HCT116 (cell line): ENCODE results near the gene RNF214. TPM values are rescaled to one million over a fixed set of nuclear protein-coding genes. Genes with fewer than 3 reads are reported as not detected.

Source experiments
- ATAC-seq: fragments of 200-7000 bp; cut with Tn5 transposase; 2 replicates; pipeline ENCODE4 v1.9.1; 2020; ENCODE audit warnings: mild to moderate bottlenecking, moderate library complexity
- BruUV-seq: library from RNA; stranded (reverse); fragments of 400-500 nt; replicated peaks from 2 replicates; lab custom pipeline; 2021; lab: Mats Ljungman, UMichigan
- CTCF ChIA-PET: fragments of 300-600 bp; sonication (Branson Sonifier 250); formaldehyde crosslinking; loops from one replicate; lab custom pipeline; 2021; ENCODE audit warnings: antibody characterized with exemption; lab: Charles Lee
- POLR2A ChIA-PET: fragments of 300-600, 350-600 bp; sonication (Branson Sonifier 250); formaldehyde crosslinking; loops from one replicate; lab custom pipeline; 2021; ENCODE audit warnings: antibody characterized with exemption; lab: Charles Lee
- RAD21 ChIA-PET, 2 experiments: fragments of 300-600 bp; sonication (Branson Sonifier 250); formaldehyde crosslinking; loops; one replicate each; lab custom pipeline; 2023; ENCODE audit warnings: low total read pairs in 2 of 2; ENCODE audit not compliant: uncharacterized antibody in 2 of 2, unreplicated experiment in 2 of 2, low non-redundant PET in 1 of 2; lab: Charles Lee
- DNase-seq: peaks from one replicate; pipeline ENCODE4 v3.0.0-alpha.2; 2010; ENCODE audit warnings: low read depth, low spot score
- H2AFZ ChIP-seq: fragments of 200-600 bp; shearing (Covaris generic), sonication (generic); 2 replicates; pipeline ENCODE4 v1.6.1; 2017; ENCODE audit warnings: low read depth, mixed run types, mixed read lengths, antibody characterized with exemption, low read length; ENCODE audit not compliant: poor library complexity, severe bottlenecking
- H3K27ac ChIP-seq: 2 replicates; pipeline ENCODE4 v1.5.1; 2012; ENCODE audit warnings: low read depth, low read length
- H3K27me3 ChIP-seq: fragments of 200-600 bp; sonication (generic); 2 replicates; pipeline ENCODE4 v1.6.1; 2016; ENCODE audit warnings: mixed run types, low read length, mixed read lengths; ENCODE audit not compliant: insufficient read depth
- H3K36me3 ChIP-seq, 2 experiments: fragments of 200-500 bp in 1 of 2; fragments of 200-600 bp in 1 of 2; sonication (Bioruptor generic) in 1 of 2; sonication (generic) in 1 of 2; 2 replicates each; pipeline versions ENCODE4 v1.5.1 to v1.6.1; 2014 to 2016; ENCODE audit warnings: low read length in 2 of 2, inconsistent platforms in 1 of 2, mixed read lengths in 1 of 2, mixed run types in 1 of 2; ENCODE audit not compliant: insufficient read depth in 2 of 2, control insufficient read depth in 1 of 2
- H3K4me1 ChIP-seq, 2 experiments: fragments of 200-600 bp in 1 of 2; sonication (generic) in 1 of 2; 2 replicates each; pipeline versions ENCODE4 v1.5.1 to v1.6.1; 2012 to 2017; ENCODE audit warnings: low read length in 2 of 2, inconsistent platforms in 1 of 2, mild to moderate bottlenecking in 1 of 2, mixed read lengths in 1 of 2, mixed run types in 1 of 2, moderate library complexity in 1 of 2; ENCODE audit not compliant: insufficient read depth in 2 of 2, control insufficient read depth in 1 of 2
- H3K4me2 ChIP-seq: fragments of 200-600 bp; sonication (generic); 2 replicates; pipeline ENCODE4 v1.6.1; 2017; ENCODE audit warnings: mixed run types, low read length, mixed read lengths
- H3K4me3 ChIP-seq, 2 experiments: fragments of 200-600 bp in 1 of 2; sonication (generic) in 1 of 2; replicated peaks in 1 of 2; 2 replicates each; pipeline ENCODE4 v1.5.1; 2011 to 2016; ENCODE audit warnings: low read length in 2 of 2, control low read depth in 1 of 2, low read depth in 1 of 2, mild to moderate bottlenecking in 1 of 2, mixed read lengths in 1 of 2, mixed run types in 1 of 2
- H3K79me2 ChIP-seq: fragments of 200-600 bp; sonication (generic); 2 replicates; pipeline ENCODE4 v1.6.1; 2017; ENCODE audit warnings: mild to moderate bottlenecking, mixed run types, low read length, moderate library complexity, mixed read lengths; ENCODE audit not compliant: insufficient read depth
- H3K9ac ChIP-seq: fragments of 200-600 bp; sonication (generic); 2 replicates; pipeline ENCODE4 v1.6.1; 2016; ENCODE audit warnings: low read length, mixed read lengths
- H3K9me2 ChIP-seq: fragments of 200-600 bp; sonication (generic), shearing (Covaris generic); 2 replicates; pipeline ENCODE4 v1.6.1; 2017; ENCODE audit warnings: mixed run types, mild to moderate bottlenecking, moderate library complexity; ENCODE audit not compliant: insufficient read depth
- H3K9me3 ChIP-seq, 2 experiments: fragments of 200-500 bp in 1 of 2; fragments of 200-600 bp in 1 of 2; sonication (Bioruptor generic) in 1 of 2; sonication (generic) in 1 of 2; 2 replicates each; pipeline ENCODE4 v1.6.1; 2014 to 2017; ENCODE audit warnings: low read length in 2 of 2, mixed read lengths in 2 of 2, inconsistent platforms in 1 of 2, low read depth in 1 of 2, mild to moderate bottlenecking in 1 of 2, mixed run types in 1 of 2, moderate library complexity in 1 of 2; ENCODE audit not compliant: control insufficient read depth in 1 of 2, insufficient read depth in 1 of 2
- H4K20me1 ChIP-seq: fragments of 200-600 bp; sonication (generic), shearing (Covaris generic); 2 replicates; pipeline ENCODE4 v1.6.1; 2017; ENCODE audit warnings: mixed run types, mild to moderate bottlenecking, moderate library complexity; ENCODE audit not compliant: insufficient read depth
- CBX3 ChIP-seq: IDR thresholded peaks from 2 replicates; pipeline ENCODE4 v1.6.1; 2012; ENCODE audit warnings: low read depth
- ELF1 ChIP-seq: IDR thresholded peaks from 2 replicates; pipeline ENCODE4 v1.6.1; 2012; ENCODE audit warnings: low read depth, borderline replicate concordance
- EZH2 ChIP-seq: fragments of 200-600 bp; sonication (generic); IDR thresholded peaks from 2 replicates; pipeline ENCODE4 v1.6.1; 2017; ENCODE audit warnings: antibody characterized with exemption, mixed run types
- EZH2phosphoT487 ChIP-seq: fragments of 200-600 bp; IDR thresholded peaks from 2 replicates; pipeline ENCODE4 v1.6.1; 2018; ENCODE audit warnings: antibody characterized with exemption, borderline replicate concordance
- FOSL1 ChIP-seq: IDR thresholded peaks from 2 replicates; pipeline ENCODE4 v1.6.1; 2012; ENCODE audit warnings: low read depth
- POLR2AphosphoS5 ChIP-seq: IDR thresholded peaks from 2 replicates; pipeline ENCODE4 v1.6.1; 2011; ENCODE audit warnings: mild to moderate bottlenecking, low read depth, low read length, moderate library complexity
- REST ChIP-seq: IDR thresholded peaks from 2 replicates; pipeline ENCODE4 v1.6.1; 2012; ENCODE audit warnings: low read depth
- SRF ChIP-seq: IDR thresholded peaks from 2 replicates; pipeline ENCODE4 v1.6.1; 2012; ENCODE audit warnings: low read depth
- TCF7L2 ChIP-seq: IDR thresholded peaks from 2 replicates; pipeline ENCODE4 v1.7.0; 2011; ENCODE audit warnings: borderline replicate concordance, inconsistent platforms; ENCODE audit not compliant: insufficient read depth, insufficient read length; ENCODE audit errors: extremely low read depth
- ZBTB33 ChIP-seq: IDR thresholded peaks from 2 replicates; pipeline ENCODE4 v1.6.1; 2011; ENCODE audit warnings: mild to moderate bottlenecking, low read length, moderate library complexity; ENCODE audit not compliant: insufficient replicate concordance; ENCODE audit errors: extremely low read depth
- intact Hi-C: fragments of 100-400 bp; cut with micrococcal nuclease; formaldehyde crosslinking; loops from 2 replicates; pipeline ENCODE4 v1.10.0; 2022
- total RNA-seq: library from RNA; stranded (reverse); gene quantifications from one replicate; pipeline ENCODE4 v1.2.1, GENCODE V29; 2021; ENCODE audit not compliant: unreplicated experiment
- TF ChIP-seq, protein P1 (sequence below): IDR thresholded peaks from 2 replicates; pipeline ENCODE4 v1.6.1; 2012
- TF ChIP-seq, protein P2 (sequence below), 3 experiments: fragments of 200-600 bp in 1 of 3; sonication (generic) in 1 of 3; IDR thresholded peaks in 2 of 3; conservative IDR thresholded peaks in 1 of 3; 2 replicates each; pipeline ENCODE4 v1.5.1; 2012 to 2017; ENCODE audit warnings: low read depth in 2 of 3, low read length in 2 of 3, antibody characterized with exemption in 1 of 3, borderline replicate concordance in 1 of 3, control low read depth in 1 of 3, mild to moderate bottlenecking in 1 of 3, mixed read lengths in 1 of 3, mixed run types in 1 of 3, moderate library complexity in 1 of 3; ENCODE audit not compliant: insufficient read depth in 1 of 3
- TF ChIP-seq, protein P3 (sequence below): IDR thresholded peaks from 2 replicates; pipeline ENCODE4 v1.6.1; 2012

The RNF214 gene
- total RNA-seq, 1 experiment from 2014 or later = 29.3 TPM

DNA sequence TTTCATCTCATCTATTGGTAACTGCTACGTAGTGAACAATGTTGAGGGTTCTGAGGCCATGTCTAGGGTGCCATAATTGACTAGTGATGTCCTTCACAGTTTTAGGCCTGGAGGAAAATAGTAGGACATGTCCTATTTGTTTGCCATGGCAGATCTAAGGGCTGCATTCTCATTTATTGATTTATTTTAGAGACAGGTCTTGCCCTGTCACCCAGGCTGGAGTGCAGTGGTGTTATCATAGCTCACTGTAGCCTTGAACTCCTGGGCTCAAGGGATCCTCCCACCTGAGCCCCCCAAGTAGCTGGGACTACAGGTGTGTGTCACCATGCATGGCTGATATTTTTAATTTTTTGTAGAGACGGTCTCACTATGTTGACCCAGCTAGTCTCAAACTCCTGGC, 100.4 kb downstream of the RNF214 start:
- Histone ChIP-seq H3K27ac (no peak overlapping the region), H2AFZ (no peak overlapping the region), H3K27me3 (no peaks in the 10 kb centered on the region), H3K9me3 (no peaks in the 10 kb centered on the region), H3K79me2 (no peaks in the 10 kb centered on the region; the same call in 1 of the 2 replicates), H3K4me3 (no peak overlapping the region), H4K20me1 (no peaks in the 10 kb centered on the region), H3K9me2 (no peaks in the 10 kb centered on the region), H3K9ac (no peak overlapping the region), H3K36me3 (no peaks in the 10 kb centered on the region; a peak in 1 of 4 replicates), H3K4me2 (no peak overlapping the region), H3K4me1 (peaks cover 0 to 23% of the 10 kb centered on the region in 2 experiments; a peak in 2 of 4 replicates)
- ATAC-seq (no peak), DNase-seq (no peak)
- ChIA-PET CTCF (no interaction called here), RAD21 (no interaction called here), POLR2A (no interaction called here)
- TF ChIP-seq TCF7L2 (no peak), SRF (no peak), REST (no peak), EZH2 (no peak), ZBTB33 (no peak), FOSL1 (no peak), CBX3 (no peak), POLR2AphosphoS5 (no peak), EZH2phosphoT487 (no peak), ELF1 (no peak)
- TF ChIP-seq, protein P1, sequence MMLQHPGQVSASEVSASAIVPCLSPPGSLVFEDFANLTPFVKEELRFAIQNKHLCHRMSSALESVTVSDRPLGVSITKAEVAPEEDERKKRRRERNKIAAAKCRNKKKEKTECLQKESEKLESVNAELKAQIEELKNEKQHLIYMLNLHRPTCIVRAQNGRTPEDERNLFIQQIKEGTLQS = no peak
- TF ChIP-seq, protein P2, sequence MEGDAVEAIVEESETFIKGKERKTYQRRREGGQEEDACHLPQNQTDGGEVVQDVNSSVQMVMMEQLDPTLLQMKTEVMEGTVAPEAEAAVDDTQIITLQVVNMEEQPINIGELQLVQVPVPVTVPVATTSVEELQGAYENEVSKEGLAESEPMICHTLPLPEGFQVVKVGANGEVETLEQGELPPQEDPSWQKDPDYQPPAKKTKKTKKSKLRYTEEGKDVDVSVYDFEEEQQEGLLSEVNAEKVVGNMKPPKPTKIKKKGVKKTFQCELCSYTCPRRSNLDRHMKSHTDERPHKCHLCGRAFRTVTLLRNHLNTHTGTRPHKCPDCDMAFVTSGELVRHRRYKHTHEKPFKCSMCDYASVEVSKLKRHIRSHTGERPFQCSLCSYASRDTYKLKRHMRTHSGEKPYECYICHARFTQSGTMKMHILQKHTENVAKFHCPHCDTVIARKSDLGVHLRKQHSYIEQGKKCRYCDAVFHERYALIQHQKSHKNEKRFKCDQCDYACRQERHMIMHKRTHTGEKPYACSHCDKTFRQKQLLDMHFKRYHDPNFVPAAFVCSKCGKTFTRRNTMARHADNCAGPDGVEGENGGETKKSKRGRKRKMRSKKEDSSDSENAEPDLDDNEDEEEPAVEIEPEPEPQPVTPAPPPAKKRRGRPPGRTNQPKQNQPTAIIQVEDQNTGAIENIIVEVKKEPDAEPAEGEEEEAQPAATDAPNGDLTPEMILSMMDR (IDR thresholded peaks at IDR 0.05 in 2 of 3, conservative IDR thresholded peaks at IDR 0.05 in 1 of 3; ENCODE audit: borderline replicate concordance in 1 of 3, insufficient read depth in 1 of 3, low read depth in 2 of 3, low read length in 2 of 3) = no peak
- TF ChIP-seq, protein P3, sequence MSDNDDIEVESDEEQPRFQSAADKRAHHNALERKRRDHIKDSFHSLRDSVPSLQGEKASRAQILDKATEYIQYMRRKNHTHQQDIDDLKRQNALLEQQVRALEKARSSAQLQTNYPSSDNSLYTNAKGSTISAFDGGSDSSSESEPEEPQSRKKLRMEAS = no peak
- intact Hi-C loops = no loop called here
- no TSS peak for BruUV-seq
